OCI-LY7 (cell line): ENCODE results near the gene PTCD1.

Experiments used
- EZH2phosphoT487 ChIP-seq: fragments of 200-600 bp; sonication (generic); IDR thresholded peaks from 2 replicates; pipeline ENCODE4 v1.6.1; 2018; ENCODE audit warnings: low read depth, borderline replicate concordance, mild to moderate bottlenecking, mixed run types, antibody characterized with exemption, low read length, moderate library complexity, mixed read lengths
- TF ChIP-seq, protein P1 (sequence below): fragments of 200-600 bp; sonication (generic); conservative IDR thresholded peaks from 2 replicates; pipeline ENCODE4 v1.5.1; 2014; ENCODE audit warnings: mild to moderate bottlenecking, antibody characterized with exemption, low read length, moderate library complexity, mixed read lengths

- TF ChIP-seq, protein P1, sequence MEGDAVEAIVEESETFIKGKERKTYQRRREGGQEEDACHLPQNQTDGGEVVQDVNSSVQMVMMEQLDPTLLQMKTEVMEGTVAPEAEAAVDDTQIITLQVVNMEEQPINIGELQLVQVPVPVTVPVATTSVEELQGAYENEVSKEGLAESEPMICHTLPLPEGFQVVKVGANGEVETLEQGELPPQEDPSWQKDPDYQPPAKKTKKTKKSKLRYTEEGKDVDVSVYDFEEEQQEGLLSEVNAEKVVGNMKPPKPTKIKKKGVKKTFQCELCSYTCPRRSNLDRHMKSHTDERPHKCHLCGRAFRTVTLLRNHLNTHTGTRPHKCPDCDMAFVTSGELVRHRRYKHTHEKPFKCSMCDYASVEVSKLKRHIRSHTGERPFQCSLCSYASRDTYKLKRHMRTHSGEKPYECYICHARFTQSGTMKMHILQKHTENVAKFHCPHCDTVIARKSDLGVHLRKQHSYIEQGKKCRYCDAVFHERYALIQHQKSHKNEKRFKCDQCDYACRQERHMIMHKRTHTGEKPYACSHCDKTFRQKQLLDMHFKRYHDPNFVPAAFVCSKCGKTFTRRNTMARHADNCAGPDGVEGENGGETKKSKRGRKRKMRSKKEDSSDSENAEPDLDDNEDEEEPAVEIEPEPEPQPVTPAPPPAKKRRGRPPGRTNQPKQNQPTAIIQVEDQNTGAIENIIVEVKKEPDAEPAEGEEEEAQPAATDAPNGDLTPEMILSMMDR: no peak
- no peak for TF ChIP-seq EZH2phosphoT487
Observed at GRCh38 chr7:99373091-99374066, 65.2 kb downstream of the PTCD1 start.
